ENCODE data around the gene TRAPPC1.
A peak's percentile ranks its signal among the peaks of the same experiment; 100 is the strongest.

The TRAPPC1 gene

DNA sequence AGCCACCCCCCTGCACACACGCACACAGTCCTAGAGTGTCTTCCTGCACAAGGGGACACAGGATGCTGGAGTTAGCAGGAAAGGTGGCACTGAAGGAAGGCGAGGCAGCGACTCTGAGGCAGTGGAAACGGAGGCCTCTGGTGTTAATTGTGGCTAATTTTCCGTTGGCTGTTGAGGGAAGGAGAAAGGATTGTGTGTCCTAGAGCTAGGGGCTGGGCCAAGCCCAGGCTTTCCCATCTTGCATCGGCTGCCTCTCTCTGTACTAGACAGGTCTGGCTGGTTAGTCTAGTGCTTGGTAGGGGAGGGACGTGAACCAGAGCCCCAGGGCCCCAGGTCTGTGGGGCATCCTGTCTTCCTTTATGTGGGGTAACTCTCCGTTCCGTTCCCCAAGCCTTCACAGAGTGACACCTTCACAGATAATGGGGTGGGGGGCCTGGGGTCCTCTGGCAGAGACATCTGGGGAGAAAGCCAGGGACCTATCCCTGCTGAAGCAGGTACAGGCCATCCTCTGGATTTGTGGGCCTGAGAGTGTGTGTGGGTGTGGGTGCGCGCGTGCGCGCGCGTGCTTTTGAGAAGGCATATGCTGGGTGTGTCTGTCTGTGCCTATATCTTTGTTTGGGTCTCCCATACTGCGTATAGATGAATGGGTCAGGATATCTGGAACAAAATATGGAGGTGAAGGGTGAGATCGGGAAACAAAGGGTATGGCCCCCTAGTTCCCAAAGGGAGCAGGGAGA lies 43.4 kb downstream of the TRAPPC1 start, which contains the start of gene CHD3:
TSS of gene CHD3 (plus strand) at position 606 of the 737 bp plus-strand sequence. CDS start 212 bp downstream, outside the sequence.
- Histone ChIP-seq H3K27ac (peak within 1 kb of the TSS; percentile 89), H4K20me1 (peaks cover 44% of the 10 kb centered on the region), H3K4me1 (peaks cover 35% of the 10 kb centered on the region), H3K4me3 (peak within 1 kb of the TSS; percentile 92), H3K4me2 (peak within 1 kb of the TSS; percentile 96), H3K9ac (peak within 1 kb of the TSS; percentile 85), H3K27me3 (no peaks in the 10 kb centered on the region), H3K36me3 (peaks cover 41% of the 10 kb centered on the region), H3K9me3 (no peaks in the 10 kb centered on the region)
- TF ChIP-seq Cebpa-rat (IDR thresholded peaks at IDR 0.05): no peak

DNA sequence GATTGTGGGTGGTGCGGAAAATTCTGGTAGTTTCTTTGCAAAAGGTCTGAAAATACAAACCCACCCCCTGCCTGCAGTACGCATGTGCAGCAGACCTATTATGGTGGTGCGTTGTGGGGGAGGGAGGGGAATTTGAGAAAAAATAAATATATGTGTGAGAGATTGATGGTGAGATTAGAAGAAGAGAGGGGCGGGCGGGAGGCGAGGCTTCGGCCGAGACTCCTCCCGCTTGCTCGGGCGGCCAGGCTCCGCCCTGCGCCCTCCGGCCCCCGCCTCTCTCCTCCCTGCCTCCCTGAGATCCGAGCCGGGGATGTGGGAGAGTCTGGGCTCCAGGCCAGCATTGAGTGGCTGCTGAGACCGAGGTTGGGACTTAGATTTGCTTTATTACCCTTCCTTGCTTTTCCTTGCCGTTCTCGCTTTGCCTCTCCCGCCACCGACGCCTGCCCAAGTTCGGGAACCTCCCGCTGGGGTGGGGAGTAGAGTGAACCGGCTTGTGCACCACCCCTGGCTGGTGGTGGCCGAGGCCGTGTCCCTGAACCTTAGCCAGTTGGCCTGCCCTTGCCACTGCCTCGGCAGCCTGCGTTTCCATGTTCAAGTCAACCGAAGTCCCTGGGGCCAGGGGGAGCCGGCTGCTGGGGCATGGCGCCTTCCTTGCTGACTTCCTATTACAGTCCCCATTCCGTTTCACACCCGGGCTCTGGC lies 44.1 kb downstream of the TRAPPC1 start:
- peak overlapping the region; percentile 92 for H3K4me3 ChIP-seq
- H3K4me2 ChIP-seq: peak overlapping the region; percentile 96
- H3K9ac ChIP-seq: peak overlapping the region; percentile 98
- H3K4me1 ChIP-seq: peaks cover 42% of the 10 kb centered on the region
- no peaks in the 10 kb centered on the region for H3K9me3 ChIP-seq
- TF ChIP-seq Cebpa-rat (IDR thresholded peaks at IDR 0.05): no peak
- peaks cover 44% of the 10 kb centered on the region for H4K20me1 ChIP-seq
- no peaks in the 10 kb centered on the region for H3K27me3 ChIP-seq
- H3K27ac ChIP-seq: peak overlapping the region; percentile 98
- peaks cover 36% of the 10 kb centered on the region for H3K36me3 ChIP-seq

DNA sequence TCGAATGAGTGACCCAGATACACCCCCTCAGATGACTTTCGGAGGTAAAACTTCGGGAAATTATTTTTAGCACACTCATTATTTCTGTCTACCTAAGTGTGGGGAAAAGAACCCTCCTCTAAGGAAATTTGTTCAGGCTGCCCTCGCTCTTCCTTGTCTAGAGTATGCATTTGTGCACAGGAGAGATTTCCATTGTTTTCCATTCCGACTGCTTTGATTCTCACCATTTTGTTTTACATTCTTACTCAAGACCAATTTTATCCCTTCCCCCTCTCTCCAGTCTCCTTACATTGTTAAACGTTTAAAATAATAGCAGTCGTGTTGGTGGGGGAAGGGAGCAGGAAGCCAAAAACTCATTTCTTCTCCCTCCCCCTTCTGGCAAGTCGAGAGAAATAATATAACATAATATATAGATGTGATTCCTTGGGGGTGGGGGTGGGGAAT lies 44.7 kb downstream of the TRAPPC1 start:
- Histone ChIP-seq H3K27ac (peak overlapping the region; percentile 98), H3K4me1 (peaks cover 48% of the 10 kb centered on the region), H3K9me3 (no peaks in the 10 kb centered on the region), H3K9ac (peak overlapping the region; percentile 98), H3K4me2 (peak overlapping the region; percentile 96), H3K36me3 (peaks cover 36% of the 10 kb centered on the region), H3K27me3 (no peaks in the 10 kb centered on the region), H3K4me3 (peak overlapping the region; percentile 92), H4K20me1 (peaks cover 43% of the 10 kb centered on the region)
- no peak for TF ChIP-seq Cebpa-rat (IDR thresholded peaks at IDR 0.05)

DNA sequence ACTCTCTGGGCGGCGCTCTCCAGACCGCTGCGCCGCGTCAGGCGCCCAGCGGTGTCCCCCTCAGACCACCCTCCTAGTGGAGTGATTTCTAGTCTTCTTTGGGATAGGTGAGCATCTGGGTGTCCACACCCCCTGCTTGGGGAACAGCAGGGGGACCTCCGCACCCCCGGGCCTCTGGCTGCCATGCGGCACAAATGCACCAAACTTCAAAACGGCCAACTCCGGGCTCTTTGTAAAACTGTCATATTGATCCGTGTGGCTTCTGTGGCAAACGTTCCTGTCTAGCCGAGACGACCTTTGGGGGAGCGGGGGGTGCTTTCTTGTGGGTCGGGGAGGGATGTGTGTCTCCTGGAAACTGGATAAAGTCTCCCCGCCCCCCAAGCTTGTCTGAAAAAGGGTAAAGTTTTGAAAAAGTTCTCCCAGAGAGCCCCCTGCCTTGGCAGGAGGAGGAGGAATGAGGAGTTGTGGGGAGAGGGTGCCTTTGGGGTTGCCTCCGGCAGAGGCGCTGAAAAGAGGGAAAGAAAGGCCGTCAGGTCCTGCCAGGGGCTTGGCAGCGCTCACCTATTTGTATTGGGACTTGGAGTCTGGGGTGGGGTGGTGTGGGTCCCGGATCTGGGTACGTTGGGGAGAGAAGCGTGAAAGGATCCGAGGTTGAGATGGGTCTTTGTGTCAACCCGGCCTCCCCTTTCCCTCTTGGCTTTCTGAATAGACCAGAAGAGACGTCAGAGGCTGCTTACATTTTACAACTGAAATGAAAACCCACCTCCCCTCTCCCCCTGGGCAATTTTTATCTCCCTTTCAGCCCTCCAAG lies 45.3 kb downstream of the TRAPPC1 start:
- Histone ChIP-seq H3K4me1 (peaks cover 54% of the 10 kb centered on the region), H3K27ac (peak overlapping the region; percentile 98), H3K9ac (peak overlapping the region; percentile 98), H3K4me2 (peak overlapping the region; percentile 96), H3K36me3 (peaks cover 36% of the 10 kb centered on the region), H3K9me3 (no peaks in the 10 kb centered on the region), H4K20me1 (peaks cover 37% of the 10 kb centered on the region), H3K27me3 (no peaks in the 10 kb centered on the region), H3K4me3 (peak overlapping the region; percentile 92)
- no peak for TF ChIP-seq Cebpa-rat (IDR thresholded peaks at IDR 0.05)

DNA sequence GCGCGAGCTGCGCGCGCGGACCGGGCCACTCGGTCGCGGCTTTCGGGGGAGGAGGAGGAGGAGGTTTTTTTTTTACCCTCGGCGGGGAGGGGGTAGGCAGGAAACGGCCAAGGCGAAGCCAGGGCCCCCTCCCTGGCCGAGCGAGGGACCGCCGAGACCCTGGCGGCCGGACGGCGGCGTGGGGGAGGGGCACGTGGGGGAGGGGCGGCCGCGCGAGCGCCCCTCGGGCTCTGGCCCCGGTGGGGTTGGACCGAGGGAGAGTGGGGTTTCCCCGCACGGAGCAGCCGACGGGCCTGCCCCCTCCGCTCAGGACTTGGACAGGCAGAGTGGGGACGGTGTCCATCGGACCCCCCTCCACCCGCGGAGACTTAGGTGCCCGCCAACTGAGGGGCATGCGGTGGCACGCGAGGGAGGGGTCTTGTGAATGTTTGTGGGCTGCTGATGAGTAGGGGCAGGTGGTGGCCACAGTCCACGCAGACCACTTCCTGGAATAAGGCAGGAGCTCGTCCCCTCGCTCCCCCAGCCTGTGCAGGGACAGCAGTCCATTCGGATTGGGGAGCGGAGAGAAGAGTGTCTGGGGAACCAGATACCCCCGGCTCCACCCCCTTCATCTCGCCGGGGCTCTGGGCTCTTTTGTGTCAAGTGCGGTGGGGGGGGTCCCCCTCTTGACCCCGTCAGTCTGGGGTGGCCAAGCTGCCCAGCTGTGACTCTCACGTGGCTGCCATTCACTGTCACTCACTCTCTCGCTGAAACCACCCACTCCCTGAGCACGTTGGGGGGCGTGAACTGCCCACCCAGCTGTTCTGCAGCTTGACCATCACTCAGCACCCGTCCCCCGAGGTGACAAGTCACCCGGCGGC lies 46.1 kb downstream of the TRAPPC1 start:
- peaks cover 34% of the 10 kb centered on the region for H3K36me3 ChIP-seq
- peak overlapping the region; percentile 92 for H3K4me3 ChIP-seq
- no peaks in the 10 kb centered on the region for H3K9me3 ChIP-seq
- H3K9ac ChIP-seq: peak overlapping the region; percentile 98
- peaks cover 62% of the 10 kb centered on the region for H3K4me1 ChIP-seq
- peak overlapping the region; percentile 96 for H3K4me2 ChIP-seq
- peaks cover 28% of the 10 kb centered on the region for H4K20me1 ChIP-seq
- H3K27ac ChIP-seq: peak overlapping the region; percentile 98
- no peaks in the 10 kb centered on the region for H3K27me3 ChIP-seq
- no peak for TF ChIP-seq Cebpa-rat (IDR thresholded peaks at IDR 0.05)

DNA sequence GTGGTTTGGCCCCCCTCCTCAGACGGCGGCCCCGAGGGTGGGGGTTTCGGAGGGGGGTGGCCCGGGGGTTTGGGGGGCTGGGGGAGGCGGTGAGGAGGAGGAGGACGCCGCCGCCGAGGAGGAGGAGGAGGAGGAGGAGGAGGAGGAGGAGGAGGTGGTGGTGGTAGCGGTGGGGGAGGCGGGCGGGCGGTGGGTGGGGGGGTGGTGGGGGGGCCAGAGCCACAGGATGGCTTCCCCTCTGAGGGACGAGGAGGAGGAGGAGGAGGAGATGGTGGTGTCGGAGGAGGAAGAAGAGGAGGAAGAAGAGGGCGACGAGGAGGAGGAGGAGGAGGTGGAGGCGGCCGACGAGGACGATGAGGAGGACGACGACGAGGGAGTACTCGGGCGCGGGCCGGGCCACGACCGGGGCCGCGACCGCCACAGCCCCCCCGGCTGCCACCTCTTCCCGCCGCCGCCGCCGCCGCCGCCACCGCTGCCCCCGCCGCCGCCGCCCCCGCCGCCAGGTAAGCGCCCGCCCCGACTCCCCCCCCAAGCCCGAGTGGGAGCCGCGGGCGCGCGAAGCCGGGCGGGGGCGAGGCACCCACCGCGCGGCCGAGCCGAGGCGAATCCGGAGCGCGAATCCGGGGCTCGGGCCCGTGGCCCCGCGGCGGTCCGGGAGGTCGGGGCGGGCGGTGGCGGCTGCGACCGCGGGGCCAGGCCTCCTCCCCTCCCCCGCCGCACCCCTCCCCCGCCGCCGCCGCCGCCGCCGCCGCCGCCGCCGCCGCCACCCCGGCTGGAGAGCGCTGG lies 47.0 kb downstream of the TRAPPC1 start:
- Histone ChIP-seq H3K36me3 (peaks cover 34% of the 10 kb centered on the region), H3K9ac (peak overlapping the region; percentile 98), H3K9me3 (no peaks in the 10 kb centered on the region), H3K27ac (peak overlapping the region; percentile 98), H3K27me3 (no peaks in the 10 kb centered on the region), H3K4me3 (peak overlapping the region; percentile 92), H3K4me2 (peak overlapping the region; percentile 96; the same call in 1 of the 2 replicates), H3K4me1 (peaks cover 63% of the 10 kb centered on the region), H4K20me1 (peaks cover 20% of the 10 kb centered on the region)
- TF ChIP-seq Cebpa-rat (IDR thresholded peaks at IDR 0.05): no peak

DNA sequence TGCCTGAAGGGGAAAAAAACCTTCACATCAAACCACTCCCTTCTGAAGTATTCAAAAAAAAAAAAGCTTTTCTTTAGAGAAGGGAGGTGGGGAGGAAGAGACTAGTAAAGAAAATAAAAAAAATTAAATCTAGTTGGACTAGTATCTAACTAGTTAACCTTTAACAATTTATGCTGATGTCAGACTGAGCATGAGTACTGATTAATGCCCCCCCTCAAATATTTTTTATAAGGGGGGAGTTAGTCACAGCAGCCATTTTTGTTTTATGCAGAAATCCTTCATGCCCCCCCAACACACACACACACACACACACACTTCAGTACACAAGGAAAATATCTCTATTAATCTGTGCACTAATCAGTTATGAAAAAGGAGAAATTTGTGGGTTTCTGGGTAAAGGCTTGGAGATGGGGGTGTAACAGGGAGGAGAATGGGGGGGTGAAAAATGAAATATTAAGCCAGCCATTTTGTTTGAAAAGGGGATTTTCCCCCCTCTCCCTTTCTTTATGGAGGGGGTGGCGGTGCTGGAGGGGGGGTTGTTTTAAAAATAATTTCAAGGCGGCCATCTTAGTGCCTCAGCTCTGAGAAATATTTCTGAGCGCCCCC lies 47.9 kb downstream of the TRAPPC1 start:
- Histone ChIP-seq H3K9me3 (no peaks in the 10 kb centered on the region), H3K27ac (peak overlapping the region; percentile 82), H3K4me3 (peak overlapping the region; percentile 62), H3K4me2 (peak overlapping the region; percentile 88), H3K36me3 (peaks cover 32% of the 10 kb centered on the region), H4K20me1 (peaks cover 11% of the 10 kb centered on the region), H3K4me1 (peaks cover 57% of the 10 kb centered on the region), H3K9ac (peak overlapping the region; percentile 81), H3K27me3 (no peaks in the 10 kb centered on the region)
- no peak for TF ChIP-seq Cebpa-rat (IDR thresholded peaks at IDR 0.05)

DNA sequence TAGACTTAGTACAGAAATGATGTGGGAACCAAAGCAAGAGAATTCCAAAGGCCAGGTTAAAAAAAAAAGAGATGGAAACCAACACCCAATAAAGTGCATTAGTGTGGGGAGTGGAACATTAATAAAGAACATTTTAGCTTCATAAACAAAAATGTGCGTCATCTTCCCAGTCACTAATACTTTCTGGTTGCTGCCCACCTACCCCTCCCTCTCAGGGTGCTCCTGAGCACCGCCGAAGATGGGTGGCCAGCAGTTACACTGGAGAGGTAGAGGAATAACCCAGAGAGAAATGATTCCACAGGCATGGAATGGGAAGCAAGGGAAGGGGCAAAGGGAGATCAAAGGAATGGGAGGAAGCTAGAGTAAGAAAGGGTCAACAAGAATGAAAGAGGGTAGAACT lies 49.1 kb downstream of the TRAPPC1 start:
- H3K4me2 ChIP-seq: peak overlapping the region; percentile 88
- no peak overlapping the region for H3K4me3 ChIP-seq
- no peak overlapping the region for H3K9ac ChIP-seq
- H3K9me3 ChIP-seq: no peaks in the 10 kb centered on the region
- no peak for TF ChIP-seq Cebpa-rat (IDR thresholded peaks at IDR 0.05)
- H3K4me1 ChIP-seq: peaks cover 47% of the 10 kb centered on the region
- no peaks in the 10 kb centered on the region for H3K27me3 ChIP-seq
- H4K20me1 ChIP-seq: no peaks in the 10 kb centered on the region
- H3K36me3 ChIP-seq: peaks cover 36% of the 10 kb centered on the region
- no peak overlapping the region for H3K27ac ChIP-seq
